Measurements from ENCODE around the gene PSMC3IP. TPM values are rescaled to one million over a fixed set of nuclear protein-coding genes. Genes with fewer than 3 reads are reported as not detected.

PSMC3IP gene
- total RNA-seq, 4 donors from 2014 or later: 2.2 to 5.0 (median 4.2) TPM

GRCh38 chr17:42598905-42599304 is 21.4 kb upstream of the PSMC3IP start:
- Histone ChIP-seq H3K9me3 (no peaks in the 10 kb centered on the region), H3K4me1 (peaks cover 13 to 22% (median 16%) of the 10 kb centered on the region in 4 donors), H3K27ac (replicated peaks in 1 of 4) (no peak overlapping the region), H3K4me3 (no peak overlapping the region), H3K27me3 (no peaks in the 10 kb centered on the region), H3K36me3 (peaks cover 0 to 23% (median 13%) of the 10 kb centered on the region in 4 donors)
- TF ChIP-seq CTCF (IDR thresholded peaks at IDR 0.05): no peak
- TF ChIP-seq EP300 (IDR thresholded peaks at IDR 0.05): no peak
- TF ChIP-seq POLR2AphosphoS5 (IDR thresholded peaks at IDR 0.05): no peak
- no peak for TF ChIP-seq POLR2A (IDR thresholded peaks at IDR 0.05; ENCODE audit: low read depth)
- no peak for DNase-seq (ENCODE audit: extremely low spot score)
- WGBS: 20% methylated on average over 2 of the region's 2 CpGs
- intact Hi-C loops (cut with DNase I): no loop called here

- Histone ChIP-seq H3K27me3 (no peaks in the 10 kb centered on the region), H3K4me3 (no peak overlapping the region), H3K9me3 (no peaks in the 10 kb centered on the region), H3K4me1 (peaks cover 13 to 20% (median 15%) of the 10 kb centered on the region in 4 donors), H3K36me3 (peaks cover 7 to 28% (median 15%) of the 10 kb centered on the region in 4 donors), H3K27ac (replicated peaks in 1 of 4) (no peak overlapping the region)
- 82% methylated on average over 3 of the region's 3 CpGs for WGBS
- intact Hi-C loops (cut with DNase I): no loop called here
- TF ChIP-seq POLR2AphosphoS5 (IDR thresholded peaks at IDR 0.05) (no peak), CTCF (IDR thresholded peaks at IDR 0.05) (no peak), EP300 (IDR thresholded peaks at IDR 0.05) (no peak), POLR2A (IDR thresholded peaks at IDR 0.05; ENCODE audit: low read depth) (no peak)
- no peak for DNase-seq (ENCODE audit: extremely low spot score)
Measured at GRCh38 chr17:42596386-42596785, 18.9 kb upstream of the PSMC3IP start.

GRCh38 chr17:42591411-42591810 is 13.9 kb upstream of the PSMC3IP start:
- H3K9me3 ChIP-seq: no peaks in the 10 kb centered on the region
- 91% methylated on average over 9 of the region's 9 CpGs for WGBS
- peaks cover 26 to 68% (median 61%) of the 10 kb centered on the region in 4 donors for H3K36me3 ChIP-seq
- H3K27me3 ChIP-seq: no peaks in the 10 kb centered on the region
- TF ChIP-seq POLR2A (IDR thresholded peaks at IDR 0.05; ENCODE audit: low read depth): no peak
- no peak for TF ChIP-seq EP300 (IDR thresholded peaks at IDR 0.05)
- no peak for TF ChIP-seq CTCF (IDR thresholded peaks at IDR 0.05)
- no peak for TF ChIP-seq POLR2AphosphoS5 (IDR thresholded peaks at IDR 0.05)
- peaks cover 13 to 37% (median 22%) of the 10 kb centered on the region in 4 donors for H3K4me1 ChIP-seq
- H3K4me3 ChIP-seq: no peak overlapping the region
- intact Hi-C loops (cut with DNase I): no loop called here
- no peak for DNase-seq (ENCODE audit: extremely low spot score)
- no peak overlapping the region for H3K27ac ChIP-seq (replicated peaks in 1 of 4)

- TF ChIP-seq CTCF (IDR thresholded peaks at IDR 0.05) (no peak), POLR2A (IDR thresholded peaks at IDR 0.05; ENCODE audit: low read depth) (no peak)
- Histone ChIP-seq H3K36me3 (peaks cover 28 to 73% (median 64%) of the 10 kb centered on the region in 4 donors), H3K4me1 (peaks cover 13 to 40% (median 22%) of the 10 kb centered on the region in 4 donors), H3K27me3 (no peaks in the 10 kb centered on the region), H3K4me3 (no peak overlapping the region), H3K9me3 (no peaks in the 10 kb centered on the region), H3K27ac (replicated peaks in 1 of 4) (no peak overlapping the region)
- DNase-seq (ENCODE audit: extremely low spot score): no peak
- intact Hi-C loops (cut with DNase I): no loop called here
- 88% methylated on average over 2 of the region's 2 CpGs for WGBS
Measured at GRCh38 chr17:42590886-42591285, 13.4 kb upstream of the PSMC3IP start.

All from esophagus muscularis mucosa (tissue), 4 donors.